Body of pancreas (tissue), 4 donors: ENCODE data around the gene SLC23A2.

Experiments
- POLR2A ChIP-seq, 3 donors: fragments of 450-650 bp; IDR thresholded peaks; one replicate each; pipeline ENCODE4 v1.6.1; 2016; ENCODE audit warnings: antibody characterized with exemption in 3 of 3, mild to moderate bottlenecking in 2 of 3
- TF ChIP-seq, protein P1 (sequence below), 7 experiments: fragments of 450-650 bp in 4 of 7; fragments of 200-600 bp in 3 of 7; sonication (generic) in 3 of 7; IDR thresholded peaks; one replicate each; pipeline ENCODE4 v1.5.1; 2016 to 2019; ENCODE audit warnings: antibody characterized with exemption in 7 of 7

DNA sequence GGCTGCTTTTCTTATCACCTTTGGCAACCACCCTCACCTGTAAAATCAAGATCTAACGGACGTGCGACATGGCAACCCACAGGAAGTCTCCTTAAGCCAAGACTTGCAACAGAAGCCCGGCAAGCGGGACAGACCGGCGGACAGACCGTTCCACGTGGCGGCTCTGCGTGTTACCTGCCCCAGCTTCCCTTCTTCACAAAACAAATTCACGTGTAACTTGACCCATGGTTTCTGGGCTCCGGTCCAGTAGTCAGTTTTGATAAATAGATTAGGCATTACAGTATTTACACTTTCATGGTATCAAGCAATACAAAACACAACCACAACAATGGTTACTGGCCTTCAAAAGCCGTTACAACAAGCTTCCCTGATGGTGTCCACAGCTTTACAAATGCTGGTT, 145.8 kb downstream of the SLC23A2 start:
- TF ChIP-seq POLR2A (IDR thresholded peaks at IDR 0.05) = no peak
- TF ChIP-seq, protein P1, sequence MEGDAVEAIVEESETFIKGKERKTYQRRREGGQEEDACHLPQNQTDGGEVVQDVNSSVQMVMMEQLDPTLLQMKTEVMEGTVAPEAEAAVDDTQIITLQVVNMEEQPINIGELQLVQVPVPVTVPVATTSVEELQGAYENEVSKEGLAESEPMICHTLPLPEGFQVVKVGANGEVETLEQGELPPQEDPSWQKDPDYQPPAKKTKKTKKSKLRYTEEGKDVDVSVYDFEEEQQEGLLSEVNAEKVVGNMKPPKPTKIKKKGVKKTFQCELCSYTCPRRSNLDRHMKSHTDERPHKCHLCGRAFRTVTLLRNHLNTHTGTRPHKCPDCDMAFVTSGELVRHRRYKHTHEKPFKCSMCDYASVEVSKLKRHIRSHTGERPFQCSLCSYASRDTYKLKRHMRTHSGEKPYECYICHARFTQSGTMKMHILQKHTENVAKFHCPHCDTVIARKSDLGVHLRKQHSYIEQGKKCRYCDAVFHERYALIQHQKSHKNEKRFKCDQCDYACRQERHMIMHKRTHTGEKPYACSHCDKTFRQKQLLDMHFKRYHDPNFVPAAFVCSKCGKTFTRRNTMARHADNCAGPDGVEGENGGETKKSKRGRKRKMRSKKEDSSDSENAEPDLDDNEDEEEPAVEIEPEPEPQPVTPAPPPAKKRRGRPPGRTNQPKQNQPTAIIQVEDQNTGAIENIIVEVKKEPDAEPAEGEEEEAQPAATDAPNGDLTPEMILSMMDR (IDR thresholded peaks at IDR 0.05) = no peak
